ENCODE results near the gene TAS1R1. TPM values are rescaled to one million over a fixed set of nuclear protein-coding genes. Genes with fewer than 3 reads are reported as not detected.
A peak's percentile ranks its signal among the peaks of the same experiment; 100 is the strongest.

Gene TAS1R1
- total RNA-seq, 1 experiment from 2014 or later: not detected

DNA sequence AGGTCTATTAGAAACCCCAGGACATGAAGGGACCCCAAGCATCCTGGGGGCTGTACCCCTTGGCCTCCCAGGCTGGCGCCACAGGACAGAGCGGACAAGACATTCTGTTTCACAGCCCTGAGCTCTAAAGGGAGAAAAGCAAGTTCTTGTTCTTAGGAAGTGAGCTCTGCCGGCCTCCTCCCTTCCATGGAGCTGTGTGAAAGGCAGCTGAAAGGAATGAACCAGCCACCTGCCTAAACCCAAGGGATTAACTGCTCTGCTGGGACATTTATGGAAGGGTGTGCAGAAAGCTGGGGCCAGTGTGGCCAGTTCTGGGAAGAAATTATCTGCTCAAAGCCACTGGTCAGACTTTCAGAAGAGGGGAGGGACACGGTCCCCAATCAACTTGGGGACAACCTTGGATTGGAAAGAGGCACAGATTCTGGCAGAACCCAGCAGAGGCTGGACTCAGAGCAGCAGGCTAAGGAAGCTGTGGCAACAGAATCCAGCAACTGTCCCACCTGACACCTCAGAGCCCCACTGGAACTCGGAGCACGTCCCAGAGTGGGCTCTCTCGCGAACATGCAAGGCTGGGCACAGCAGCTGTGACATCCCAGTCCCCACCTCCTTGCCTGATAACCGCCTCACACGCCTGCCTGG lies 45.4 kb downstream of the TAS1R1 start:
- TSS peak; percentile 24 for BruUV-seq (replicated peaks)
- no peaks in the 10 kb centered on the region for H3K9me3 Mint-ChIP-seq (ENCODE audit: unreplicated experiment)
- intact Hi-C loops (cut with micrococcal nuclease; ENCODE audit: unreplicated experiment): loop anchor here (10.0 kb wide), 2 partner anchors 46 to 106 kb away; partner anchors contain the start of genes NOL9, PLEKHG5 and TAS1R1
- H3K36me3 Mint-ChIP-seq (ENCODE audit: insufficient read depth, unreplicated experiment): peaks cover 65% of the 10 kb centered on the region
- no peak for DNase-seq
- no peaks in the 10 kb centered on the region for H3K27me3 Mint-ChIP-seq (ENCODE audit: insufficient read depth, unreplicated experiment)
- no peaks in the 10 kb centered on the region for H3K4me1 Mint-ChIP-seq (ENCODE audit: low read depth, unreplicated experiment)
- H3K27me3 ChIP-seq (replicated peaks; ENCODE audit: control insufficient read depth, insufficient read depth, low read length): no peaks in the 10 kb centered on the region
- H3K27ac Mint-ChIP-seq (ENCODE audit: unreplicated experiment): peak overlapping the region; percentile 97
- CTCF ChIA-PET: no interaction called here
- peak overlapping the region; percentile 56 for H3K4me3 ChIP-seq (ENCODE audit: low read depth, low read length)
- H3K36me3 ChIP-seq (ENCODE audit: control insufficient read depth, insufficient read depth, low read length): peaks cover 6% of the 10 kb centered on the region
- no peak for TF ChIP-seq CTCF (IDR thresholded peaks at IDR 0.05; ENCODE audit: insufficient read depth in 1 of 2, low read depth in 1 of 2, low read length in 1 of 2, severe bottlenecking in 1 of 2, unreplicated experiment in 1 of 2)
- H3K9me3 ChIP-seq: no peaks in the 10 kb centered on the region
- H3K4me1 ChIP-seq: peaks cover 9% of the 10 kb centered on the region; the same call in 1 of the 2 replicates
- POLR2A ChIA-PET: no interaction called here
- H3K4me3 Mint-ChIP-seq (ENCODE audit: unreplicated experiment): peak overlapping the region; percentile 96

DNA sequence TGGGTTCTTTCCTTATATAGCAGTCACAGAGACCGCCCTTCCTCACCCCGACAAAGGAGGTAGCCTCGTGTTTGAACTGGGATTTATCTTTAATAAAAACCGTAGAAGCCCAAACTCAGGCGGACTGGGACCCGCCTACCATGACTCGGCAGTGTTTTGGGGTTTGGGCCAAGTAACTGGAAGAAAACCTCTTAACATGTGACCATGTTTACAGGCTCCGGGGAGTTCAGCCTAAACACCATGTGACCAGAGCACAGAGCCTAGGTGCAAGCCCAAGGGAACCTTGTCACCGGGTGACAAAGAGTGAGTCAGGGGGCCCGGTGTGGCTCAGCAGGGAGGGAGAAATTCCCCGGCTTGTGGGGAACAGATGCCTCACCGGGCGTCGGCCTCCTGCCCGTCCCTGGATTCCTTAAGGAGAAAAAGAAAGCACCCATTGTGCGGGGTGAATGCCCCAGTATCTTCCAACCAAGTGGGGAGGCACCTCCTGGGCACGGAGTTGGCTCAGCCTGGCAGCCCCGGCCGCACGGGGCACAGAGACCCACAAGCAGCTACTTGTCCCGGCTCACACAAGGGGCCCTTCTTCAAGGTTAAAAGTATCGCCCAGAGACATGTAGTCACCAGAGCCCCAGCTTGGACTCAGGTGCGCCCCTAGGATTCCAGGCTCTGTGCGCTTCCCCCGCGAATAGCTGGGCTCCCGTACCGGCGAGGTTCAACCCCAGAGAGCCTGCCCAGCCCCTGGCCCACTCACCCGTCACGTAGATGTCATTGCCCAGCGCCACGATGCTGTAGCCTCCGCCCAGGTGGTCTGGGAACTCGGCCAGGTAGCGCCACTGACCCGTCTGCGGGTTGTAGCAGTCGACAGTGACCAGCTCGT lies 46.2 kb downstream of the TAS1R1 start:
- H3K4me1 Mint-ChIP-seq (ENCODE audit: low read depth, unreplicated experiment): no peaks in the 10 kb centered on the region
- peak overlapping the region; percentile 97 for H3K27ac Mint-ChIP-seq (ENCODE audit: unreplicated experiment)
- TF ChIP-seq CTCF (IDR thresholded peaks at IDR 0.05; ENCODE audit: insufficient read depth in 1 of 2, low read depth in 1 of 2, low read length in 1 of 2, severe bottlenecking in 1 of 2, unreplicated experiment in 1 of 2): no peak
- Histone ChIP-seq H3K4me1 (peaks cover 9% of the 10 kb centered on the region; the same call in 1 of the 2 replicates), H3K27me3 (replicated peaks; ENCODE audit: control insufficient read depth, insufficient read depth, low read length) (no peaks in the 10 kb centered on the region), H3K36me3 (ENCODE audit: control insufficient read depth, insufficient read depth, low read length) (peaks cover 6% of the 10 kb centered on the region), H3K4me3 (ENCODE audit: low read depth, low read length) (peak overlapping the region; percentile 56), H3K9me3 (no peaks in the 10 kb centered on the region)
- intact Hi-C loops (cut with micrococcal nuclease; ENCODE audit: unreplicated experiment): loop anchor here (10.0 kb wide), 2 partner anchors 46 to 106 kb away; partner anchors contain the start of genes NOL9, PLEKHG5 and TAS1R1
- DNase-seq: no peak
- CTCF ChIA-PET: interaction anchor here (0.5 kb wide), 1 partner anchor 191 kb away, joined by 6 read pairs; no protein-coding TSS in a partner anchor
- H3K9me3 Mint-ChIP-seq (ENCODE audit: unreplicated experiment): no peaks in the 10 kb centered on the region
- POLR2A ChIA-PET: interaction anchor here (0.6 to 1.0 kb wide), 2 partner anchors 14 to 79 kb away, joined by 3 to 4 read pairs; no protein-coding TSS in a partner anchor
- no TSS peak for BruUV-seq (replicated peaks)
- peak overlapping the region; percentile 96 for H3K4me3 Mint-ChIP-seq (ENCODE audit: unreplicated experiment)
- H3K36me3 Mint-ChIP-seq (ENCODE audit: insufficient read depth, unreplicated experiment): peaks cover 58% of the 10 kb centered on the region
- H3K27me3 Mint-ChIP-seq (ENCODE audit: insufficient read depth, unreplicated experiment): no peaks in the 10 kb centered on the region

All from Caco-2 (cell line).